ENCODE results near the gene INO80C.

The INO80C gene

GRCh38 chr18:35424356-35424755, 73.4 kb downstream of the INO80C start:
- no peak for DNase-seq (ENCODE audit: low read depth)

GRCh38 chr18:35422237-35422636, 75.5 kb downstream of the INO80C start:
- no peak for DNase-seq (ENCODE audit: low read depth)

GRCh38 chr18:35418610-35419009, 79.2 kb downstream of the INO80C start:
- DNase-seq (ENCODE audit: low read depth), result no peak

Measured in activated T-cell treated with anti-CD3 and anti-CD28 coated beads for 48 hours (primary cell).